Measurements from ENCODE around the gene RAB5B. TPM values are rescaled to one million over a fixed set of nuclear protein-coding genes. Genes with fewer than 3 reads are reported as not detected.
A peak's percentile ranks its signal among the peaks of the same experiment; 100 is the strongest.

The RAB5B gene
- total and polyA plus RNA-seq, 4 donors: 64.5 to 118 (median 91.3) TPM

GRCh38 chr12:55965240-55965639 lies 8.6 kb upstream of the RAB5B start:
- Histone ChIP-seq H3K36me3 (ENCODE audit: control insufficient read depth in 4 of 4, insufficient read depth in 4 of 4, low read length in 4 of 4) (peaks cover 0 to 9% (median 1%) of the 10 kb centered on the region in 4 donors), H3K4me3 (no peak overlapping the region), H3K4me1 (ENCODE audit: control insufficient read depth in 5 of 5, insufficient read depth in 5 of 5, low read length in 5 of 5) (peaks cover 3 to 20% (median 4%) of the 10 kb centered on the region in 5 donors), H3K27me3 (ENCODE audit: control insufficient read depth in 3 of 3, insufficient read depth in 3 of 3, low read length in 2 of 3) (no peaks in the 10 kb centered on the region), H3K9ac (ENCODE audit: insufficient read depth in 1 of 2, low read length in 2 of 2) (no peak overlapping the region), H3K9me3 (ENCODE audit: control insufficient read depth in 4 of 4, insufficient read depth in 3 of 4, low read length in 3 of 4) (no peaks in the 10 kb centered on the region), H3K27ac (ENCODE audit: low read depth in 1 of 2, low read length in 1 of 2) (no peak overlapping the region)
- DNase-seq (no peak), ATAC-seq (ENCODE audit: insufficient read depth, low FRiP score) (no peak)
- no peak for TF ChIP-seq CTCF (IDR thresholded peaks at IDR 0.05; ENCODE audit: control extremely low read depth, extremely low read depth)
- WGBS, 2 donors: 79 to 87% methylated on average over 5 of the region's 5 CpGs

GRCh38 chr12:55965941-55966407 lies 7.9 kb upstream of the RAB5B start, which contains the start of gene PMEL:
Gene PMEL, minus strand, starts transcription at chr12:55966042. Its CDS starts 31 bp downstream, at chr12:55966011.
- Histone ChIP-seq H3K4me1 (ENCODE audit: control insufficient read depth in 5 of 5, insufficient read depth in 5 of 5, low read length in 5 of 5) (peaks cover 3 to 20% (median 4%) of the 10 kb centered on the region in 5 donors), H3K9me3 (ENCODE audit: control insufficient read depth in 4 of 4, insufficient read depth in 3 of 4, low read length in 3 of 4) (no peaks in the 10 kb centered on the region), H3K27ac (ENCODE audit: low read depth in 1 of 2, low read length in 1 of 2) (peak within 1 kb of the TSS; percentile 65 to 93), H3K9ac (ENCODE audit: insufficient read depth in 1 of 2, low read length in 2 of 2) (peak within 1 kb of the TSS; percentile 66 to 85), H3K36me3 (ENCODE audit: control insufficient read depth in 4 of 4, insufficient read depth in 4 of 4, low read length in 4 of 4) (peaks cover 0 to 9% (median 1%) of the 10 kb centered on the region in 4 donors), H3K4me3 (peak within 1 kb of the TSS; percentile 88), H3K27me3 (ENCODE audit: control insufficient read depth in 3 of 3, insufficient read depth in 3 of 3, low read length in 2 of 3) (no peaks in the 10 kb centered on the region)
- no peak for ATAC-seq (ENCODE audit: insufficient read depth, low FRiP score)
- WGBS, 2 donors: 3 to 8% methylated on average over 4 of the region's 4 CpGs
- no peak for TF ChIP-seq CTCF (IDR thresholded peaks at IDR 0.05; ENCODE audit: control extremely low read depth, extremely low read depth)
- no peak for DNase-seq

- no peaks in the 10 kb centered on the region for H3K27me3 ChIP-seq (ENCODE audit: control insufficient read depth in 3 of 3, insufficient read depth in 3 of 3, low read length in 2 of 3)
- ATAC-seq (ENCODE audit: insufficient read depth, low FRiP score) (peak; percentile 98), DNase-seq (peak; percentile 93 to 94 (median 93))
- 0% methylated on average over 45 of the region's 45 CpGs for WGBS, 2 donors
- H3K9ac ChIP-seq (ENCODE audit: insufficient read depth in 1 of 2, low read length in 2 of 2): peak within 1 kb of the TSS; percentile 66 to 85
- peak within 1 kb of the TSS; percentile 88 for H3K4me3 ChIP-seq
- TF ChIP-seq CTCF (IDR thresholded peaks at IDR 0.05; ENCODE audit: control extremely low read depth, extremely low read depth): no peak
- peaks cover 0 to 12% (median 1%) of the 10 kb centered on the region in 4 donors for H3K36me3 ChIP-seq (ENCODE audit: control insufficient read depth in 4 of 4, insufficient read depth in 4 of 4, low read length in 4 of 4)
- no peaks in the 10 kb centered on the region for H3K9me3 ChIP-seq (ENCODE audit: control insufficient read depth in 4 of 4, insufficient read depth in 3 of 4, low read length in 3 of 4)
- H3K27ac ChIP-seq (ENCODE audit: low read depth in 1 of 2, low read length in 1 of 2): peak within 1 kb of the TSS; percentile 65 to 93
- peaks cover 3 to 20% (median 4%) of the 10 kb centered on the region in 5 donors for H3K4me1 ChIP-seq (ENCODE audit: control insufficient read depth in 5 of 5, insufficient read depth in 5 of 5, low read length in 5 of 5)
Observed at GRCh38 chr12:55966408-55967281, 7.2 kb upstream of the RAB5B start, which contains the start of gene CDK2. Gene CDK2, plus strand, starts transcription at chr12:55966830. Its CDS starts 179 bp downstream, at chr12:55967009.

All from lung (tissue), 12 donors.